ENCODE results near the gene SCML2.

GRCh38 chrX:18220786-18221185 lies 133.7 kb downstream of the SCML2 start, which contains the start of gene BEND2:
- TF ChIP-seq GATA3 (IDR thresholded peaks at IDR 0.05; ENCODE audit: low read depth, low read length) (no peak), GATA2 (IDR thresholded peaks at IDR 0.05; ENCODE audit: low read depth, low read length) (no peak)

Measured in SH-SY5Y (cell line).